Hepatic stellate cell (primary cell): ENCODE measurements around the gene EYA3.

Experiments
- DNase-seq: peaks from one replicate; pipeline ENCODE4 v3.0.0; 2011; ENCODE audit warnings: low spot score

The EYA3 gene

GRCh38 chr1:27938488-27938887, 149.9 kb downstream of the EYA3 start:
- DNase-seq = no peak

- DNase-seq = no peak
Observed at GRCh38 chr1:27937524-27937836, 150.9 kb downstream of the EYA3 start.

GRCh38 chr1:27936370-27936769, 152.0 kb downstream of the EYA3 start:
- no peak for DNase-seq

- no peak for DNase-seq
Observed at GRCh38 chr1:27935721-27936120, 152.7 kb downstream of the EYA3 start.

- no peak for DNase-seq
Observed at GRCh38 chr1:27934818-27935549, 153.4 kb downstream of the EYA3 start, which contains the start of gene SMPDL3B. Gene SMPDL3B, plus strand, starts transcription at chr1:27935000. Its CDS starts 184 bp downstream, at chr1:27935184.

- no peak for DNase-seq
Observed at GRCh38 chr1:27931759-27932158, 156.7 kb downstream of the EYA3 start.

GRCh38 chr1:27931184-27931583, 157.2 kb downstream of the EYA3 start:
- no peak for DNase-seq

GRCh38 chr1:27928216-27928954, 160.0 kb downstream of the EYA3 start:
- DNase-seq = no peak

GRCh38 chr1:27922272-27922671, 166.1 kb downstream of the EYA3 start:
- DNase-seq = no peak
